Skeletal muscle tissue (tissue), 4 donors: Measurements from ENCODE around the gene TEX2. TPM values are rescaled to one million over a fixed set of nuclear protein-coding genes. Genes with fewer than 3 reads are reported as not detected.

ENCODE experiments used
- H3K27ac ChIP-seq: one replicate; pipeline ENCODE4 v1.7.0; 2013; ENCODE audit warnings: mild to moderate bottlenecking, low read depth, low read length, inconsistent platforms
- H3K27me3 ChIP-seq, 3 donors: one replicate each; pipeline ENCODE4 v1.7.0; 2013; ENCODE audit warnings: low read length in 3 of 3; ENCODE audit not compliant: control insufficient read depth in 3 of 3, insufficient read depth in 3 of 3
- H3K36me3 ChIP-seq, 3 donors: one replicate each; pipeline ENCODE4 v1.7.0; 2013; ENCODE audit warnings: low read length in 3 of 3; ENCODE audit not compliant: control insufficient read depth in 3 of 3, insufficient read depth in 3 of 3
- H3K4me1 ChIP-seq, 3 donors: one replicate each; pipeline ENCODE4 v1.7.0; 2013; ENCODE audit warnings: low read length in 3 of 3, mild to moderate bottlenecking in 3 of 3; ENCODE audit not compliant: control insufficient read depth in 3 of 3, insufficient read depth in 3 of 3
- H3K4me3 ChIP-seq, 3 donors: one replicate each; pipeline ENCODE4 v1.7.0; 2013; ENCODE audit warnings: low read length in 3 of 3
- H3K9ac ChIP-seq, 3 donors: one replicate each; pipeline ENCODE4 v1.7.0; 2013; ENCODE audit warnings: low read length in 3 of 3, mild to moderate bottlenecking in 3 of 3, moderate library complexity in 2 of 3, low read depth in 1 of 3
- H3K9me3 ChIP-seq, 3 donors: one replicate each; pipeline ENCODE4 v1.7.0; 2013; ENCODE audit warnings: low read length in 3 of 3; ENCODE audit not compliant: control insufficient read depth in 3 of 3
- total RNA-seq: library from RNA; depleted of rRNA; stranded (reverse); fragments of >200 nt; gene quantifications from one replicate; pipeline ENCODE4 v1.2.3, GENCODE V29; 2014
- donor health status: Osteomylitis.

TEX2 gene
- total RNA-seq, 1 donor from 2014 or later, result 20.4 TPM

- Histone ChIP-seq H3K36me3 (peaks cover 5 to 21% (median 14%) of the 10 kb centered on the region in 3 donors), H3K4me1 (peaks cover 0 to 32% (median 9%) of the 10 kb centered on the region in 3 donors), H3K9me3 (no peaks in the 10 kb centered on the region), H3K27ac (no peak overlapping the region), H3K4me3 (no peak overlapping the region), H3K27me3 (no peaks in the 10 kb centered on the region), H3K9ac (no peak overlapping the region)
Observed at GRCh38 chr17:64164596-64165285, 98.3 kb downstream of the TEX2 start.

- Histone ChIP-seq H3K9ac (no peak overlapping the region), H3K27me3 (no peaks in the 10 kb centered on the region), H3K4me1 (peaks cover 10 to 36% (median 20%) of the 10 kb centered on the region in 3 donors), H3K4me3 (no peak overlapping the region), H3K36me3 (peaks cover 5 to 21% (median 14%) of the 10 kb centered on the region in 3 donors), H3K9me3 (no peaks in the 10 kb centered on the region), H3K27ac (no peak overlapping the region)
Observed at GRCh38 chr17:64163468-64163867, 99.6 kb downstream of the TEX2 start.

- Histone ChIP-seq H3K9ac (no peak overlapping the region), H3K9me3 (no peaks in the 10 kb centered on the region), H3K27ac (no peak overlapping the region), H3K27me3 (no peaks in the 10 kb centered on the region), H3K4me1 (peaks cover 19 to 45% (median 29%) of the 10 kb centered on the region in 3 donors), H3K4me3 (no peak overlapping the region), H3K36me3 (peaks cover 5 to 16% (median 14%) of the 10 kb centered on the region in 3 donors)
Observed at GRCh38 chr17:64162554-64162953, 100.5 kb downstream of the TEX2 start.

- peaks cover 2 to 12% (median 10%) of the 10 kb centered on the region in 3 donors for H3K36me3 ChIP-seq
- H3K9me3 ChIP-seq, result no peaks in the 10 kb centered on the region
- H3K4me1 ChIP-seq, result peaks cover 29 to 53% (median 39%) of the 10 kb centered on the region in 3 donors
- H3K27ac ChIP-seq, result no peak overlapping the region
- H3K27me3 ChIP-seq, result no peaks in the 10 kb centered on the region
- H3K9ac ChIP-seq, result no peak overlapping the region
- H3K4me3 ChIP-seq, result no peak overlapping the region
Observed at GRCh38 chr17:64161380-64162176, 101.5 kb downstream of the TEX2 start.

- no peak overlapping the region for H3K4me3 ChIP-seq
- H3K27ac ChIP-seq, result no peak overlapping the region
- H3K9me3 ChIP-seq, result no peaks in the 10 kb centered on the region
- H3K9ac ChIP-seq, result no peak overlapping the region
- H3K27me3 ChIP-seq, result no peaks in the 10 kb centered on the region
- peaks cover 41 to 63% (median 51%) of the 10 kb centered on the region in 3 donors for H3K4me1 ChIP-seq
- H3K36me3 ChIP-seq, result peaks cover 0 to 6% (median 6%) of the 10 kb centered on the region in 3 donors
Observed at GRCh38 chr17:64160378-64160777, 102.7 kb downstream of the TEX2 start.

- peaks cover 0 to 6% (median 4%) of the 10 kb centered on the region in 3 donors for H3K36me3 ChIP-seq
- H3K27me3 ChIP-seq, result no peaks in the 10 kb centered on the region
- H3K9ac ChIP-seq, result peak overlapping the region in 2 of 3 donors; percentile 68 to 80
- H3K9me3 ChIP-seq, result no peaks in the 10 kb centered on the region
- H3K27ac ChIP-seq, result peak overlapping the region; percentile 54
- H3K4me3 ChIP-seq, result peak overlapping the region in 1 of 3 donors; percentile 1
- peaks cover 54 to 67% (median 56%) of the 10 kb centered on the region in 3 donors for H3K4me1 ChIP-seq
Observed at GRCh38 chr17:64158831-64159590, 104.0 kb downstream of the TEX2 start.

GRCh38 chr17:64158406-64158805 lies 104.7 kb downstream of the TEX2 start:
- H3K4me3 ChIP-seq, result peak overlapping the region in 1 of 3 donors; percentile 8
- H3K27ac ChIP-seq, result peak overlapping the region; percentile 54
- no peaks in the 10 kb centered on the region for H3K27me3 ChIP-seq
- H3K36me3 ChIP-seq, result peaks cover 0 to 6% (median 4%) of the 10 kb centered on the region in 3 donors
- peaks cover 59 to 67% (median 59%) of the 10 kb centered on the region in 3 donors for H3K4me1 ChIP-seq
- no peaks in the 10 kb centered on the region for H3K9me3 ChIP-seq
- H3K9ac ChIP-seq, result peak overlapping the region in 2 of 3 donors; percentile 44 to 80

- H3K9me3 ChIP-seq, result no peaks in the 10 kb centered on the region
- H3K4me3 ChIP-seq, result no peak overlapping the region
- H3K27me3 ChIP-seq, result no peaks in the 10 kb centered on the region
- H3K36me3 ChIP-seq, result peaks cover 0 to 6% (median 4%) of the 10 kb centered on the region in 3 donors
- H3K4me1 ChIP-seq, result peaks cover 63 to 70% (median 66%) of the 10 kb centered on the region in 3 donors
- H3K9ac ChIP-seq, result peak overlapping the region; percentile 3 to 80 (median 44)
- peak overlapping the region; percentile 89 for H3K27ac ChIP-seq
Observed at GRCh38 chr17:64157669-64158180, 105.3 kb downstream of the TEX2 start.

- Histone ChIP-seq H3K27ac (peak overlapping the region; percentile 89), H3K9ac (peak overlapping the region; percentile 26 to 80 (median 71)), H3K9me3 (no peaks in the 10 kb centered on the region), H3K27me3 (no peaks in the 10 kb centered on the region), H3K4me3 (peak overlapping the region; percentile 3 to 31 (median 16)), H3K4me1 (peaks cover 69 to 76% (median 74%) of the 10 kb centered on the region in 3 donors), H3K36me3 (peaks cover 0 to 7% (median 6%) of the 10 kb centered on the region in 3 donors)
Observed at GRCh38 chr17:64156670-64157069, 106.4 kb downstream of the TEX2 start.
